ENCODE results near the gene RUFY3. TPM values are rescaled to one million over a fixed set of nuclear protein-coding genes. Genes with fewer than 3 reads are reported as not detected.

The RUFY3 gene
- total and polyA plus RNA-seq, 9 of the 15 experiments (the other 6 are each of a cell fraction or from before 2014, with no cell fraction given), result 4.2 to 31.1 (median 21.5) TPM

- no peak overlapping the region for H3K4me2 ChIP-seq (ENCODE audit: insufficient read depth, low read length)
- no peak overlapping the region for H2AFZ ChIP-seq (ENCODE audit: low read depth, low read length)
- ChIA-PET POLR2A (interaction anchor here (1.0 kb wide), 1 partner anchor 176 kb away, joined by 3 read pairs; no protein-coding TSS in a partner anchor), CTCF (ENCODE audit: low intra/inter-chr PET ratio) (no interaction called here)
- intact Hi-C loops (cut with micrococcal nuclease) (loop anchor here (5.0 kb wide), 1 partner anchor 108 kb away; no protein-coding TSS in a partner anchor), in situ Hi-C loops (cut with MboI) (no loop called here)
- WGBS (ENCODE audit: insufficient coverage, low coverage, missing lambda C conversion rate), result 80% methylated on average over 1 of the region's 1 CpG
- H3K4me3 ChIP-seq, result no peak overlapping the region
- H3K9me3 ChIP-seq (replicated peaks; ENCODE audit: control insufficient read depth, insufficient read depth, low read depth, low read length), result no peaks in the 10 kb centered on the region
- no TSS peak for BruUV-seq (replicated peaks)
- no peak for ATAC-seq
- H3K27me3 ChIP-seq (ENCODE audit: control insufficient read depth in 2 of 2, insufficient read depth in 2 of 2, low read length in 2 of 2), result no peaks in the 10 kb centered on the region
- peaks cover 23% of the 10 kb centered on the region for H3K36me3 ChIP-seq (ENCODE audit: control insufficient read depth, insufficient read depth, low read length)
- no peak overlapping the region for H3K9ac ChIP-seq (ENCODE audit: insufficient read depth in 1 of 2, low read depth in 2 of 2, low read length in 2 of 2)
- no peaks in the 10 kb centered on the region for H4K20me1 ChIP-seq (replicated peaks; ENCODE audit: control insufficient read depth, insufficient read depth, low read length)
- no peaks in the 10 kb centered on the region for H3K79me2 ChIP-seq (ENCODE audit: control insufficient read depth, insufficient read depth, low read length)
- H3K9me1 ChIP-seq (ENCODE audit: control insufficient read depth, insufficient read depth, low read length), result no peaks in the 10 kb centered on the region
- H3K4me1 ChIP-seq (replicated peaks in 1 of 2; ENCODE audit: control insufficient read depth in 2 of 2, insufficient read depth in 2 of 2, low read length in 2 of 2), result no peaks in the 10 kb centered on the region
- FAIRE-seq, result no peak
- no peak for DNase-seq (ENCODE audit: extremely low read depth in 1 of 4, low spot score in 3 of 4)
- no peak overlapping the region for H3K27ac ChIP-seq (ENCODE audit: extremely low read depth, low read depth, low read length)
- TF ChIP-seq, protein P1, sequence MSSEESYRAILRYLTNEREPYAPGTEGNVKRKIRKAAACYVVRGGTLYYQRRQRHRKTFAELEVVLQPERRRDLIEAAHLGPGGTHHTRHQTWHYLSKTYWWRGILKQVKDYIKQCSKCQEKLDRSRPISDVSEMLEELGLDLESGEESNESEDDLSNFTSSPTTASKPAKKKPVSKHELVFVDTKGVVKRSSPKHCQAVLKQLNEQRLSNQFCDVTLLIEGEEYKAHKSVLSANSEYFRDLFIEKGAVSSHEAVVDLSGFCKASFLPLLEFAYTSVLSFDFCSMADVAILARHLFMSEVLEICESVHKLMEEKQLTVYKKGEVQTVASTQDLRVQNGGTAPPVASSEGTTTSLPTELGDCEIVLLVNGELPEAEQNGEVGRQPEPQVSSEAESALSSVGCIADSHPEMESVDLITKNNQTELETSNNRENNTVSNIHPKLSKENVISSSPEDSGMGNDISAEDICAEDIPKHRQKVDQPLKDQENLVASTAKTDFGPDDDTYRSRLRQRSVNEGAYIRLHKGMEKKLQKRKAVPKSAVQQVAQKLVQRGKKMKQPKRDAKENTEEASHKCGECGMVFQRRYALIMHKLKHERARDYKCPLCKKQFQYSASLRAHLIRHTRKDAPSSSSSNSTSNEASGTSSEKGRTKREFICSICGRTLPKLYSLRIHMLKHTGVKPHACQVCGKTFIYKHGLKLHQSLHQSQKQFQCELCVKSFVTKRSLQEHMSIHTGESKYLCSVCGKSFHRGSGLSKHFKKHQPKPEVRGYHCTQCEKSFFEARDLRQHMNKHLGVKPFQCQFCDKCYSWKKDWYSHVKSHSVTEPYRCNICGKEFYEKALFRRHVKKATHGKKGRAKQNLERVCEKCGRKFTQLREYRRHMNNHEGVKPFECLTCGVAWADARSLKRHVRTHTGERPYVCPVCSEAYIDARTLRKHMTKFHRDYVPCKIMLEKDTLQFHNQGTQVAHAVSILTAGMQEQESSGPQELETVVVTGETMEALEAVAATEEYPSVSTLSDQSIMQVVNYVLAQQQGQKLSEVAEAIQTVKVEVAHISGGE (CRISPR knock-in tag; IDR thresholded peaks at IDR 0.05), result no peak
- TF ChIP-seq PHF21A (IDR thresholded peaks at IDR 0.05; ENCODE audit: borderline replicate concordance, low read depth), result no peak
- no peak for TF ChIP-seq SLC30A9 (CRISPR knock-in tag; IDR thresholded peaks at IDR 0.05)
- no peak for TF ChIP-seq E2F3 (CRISPR knock-in tag; IDR thresholded peaks at IDR 0.05)
- no peak for TF ChIP-seq ZNF592 (IDR thresholded peaks at IDR 0.05)
- TF ChIP-seq NEUROD1 (IDR thresholded peaks at IDR 0.05; ENCODE audit: borderline replicate concordance, low read depth, low read length, partially characterized antibody), result no peak
- no peak for TF ChIP-seq RB1 (IDR thresholded peaks at IDR 0.05; ENCODE audit: low read depth)
- TF ChIP-seq JUND (IDR thresholded peaks at IDR 0.05; ENCODE audit: borderline replicate concordance, low read depth, low read length), result no peak
- TF ChIP-seq JUND (tag; IDR thresholded peaks at IDR 0.05; ENCODE audit: borderline replicate concordance, low read depth, low read length), result no peak
- TF ChIP-seq SP1 (CRISPR knock-in tag; IDR thresholded peaks at IDR 0.05), result no peak
- no peak for TF ChIP-seq MXI1 (IDR thresholded peaks at IDR 0.05; ENCODE audit: low read depth, low read length)
These were observed 93.6 kb downstream of the RUFY3 start for GRCh38 chr4:70815370-70815769.

All from K562 (cell line).